ENCODE data around the gene MS4A6A. TPM values are rescaled to one million over a fixed set of nuclear protein-coding genes. Genes with fewer than 3 reads are reported as not detected.
"Not testable (repeated sequence)": the region's sequence is repeated elsewhere in the genome, so short reads cannot be mapped to it uniquely, and the experiment has no call there.

MS4A6A gene
- total and polyA plus RNA-seq, 2 experiments from 2014 or later: 0.83 TPM; not detected in 1

DNA sequence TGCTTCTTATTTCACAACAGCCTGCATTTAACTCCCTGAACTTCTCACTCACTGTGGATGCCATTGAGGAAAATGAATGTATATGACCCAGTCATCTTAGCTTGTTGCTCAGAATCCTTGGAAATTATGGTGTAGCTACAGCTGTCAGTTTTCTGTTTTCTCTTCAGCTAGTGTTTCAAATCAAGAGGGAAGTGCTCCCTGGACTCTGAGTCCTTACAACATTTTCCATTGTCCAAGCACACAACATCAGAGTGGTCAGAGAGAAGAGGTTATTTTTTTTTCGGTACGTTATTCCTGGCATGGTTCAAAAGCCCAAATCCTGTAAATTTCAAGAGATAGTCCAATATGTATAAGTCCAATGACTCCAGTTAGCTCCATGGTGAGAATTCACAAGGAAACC is 23.6 kb downstream of the MS4A6A start:
- Histone ChIP-seq H3K9me3 (ENCODE audit: low read depth) (no peaks in the 10 kb centered on the region), H3K27ac (no peak overlapping the region), H3K4me1 (ENCODE audit: low read depth) (no peaks in the 10 kb centered on the region), H3K27me3 (no peaks in the 10 kb centered on the region), H3K36me3 (no peaks in the 10 kb centered on the region), H3K4me3 (no peak overlapping the region)
- DNase-seq (ENCODE audit: low read depth in 1 of 2, low spot score in 1 of 2): no peak
- no peak for TF ChIP-seq CTCF (IDR thresholded peaks at IDR 0.05; ENCODE audit: low read depth, low read length)

DNA sequence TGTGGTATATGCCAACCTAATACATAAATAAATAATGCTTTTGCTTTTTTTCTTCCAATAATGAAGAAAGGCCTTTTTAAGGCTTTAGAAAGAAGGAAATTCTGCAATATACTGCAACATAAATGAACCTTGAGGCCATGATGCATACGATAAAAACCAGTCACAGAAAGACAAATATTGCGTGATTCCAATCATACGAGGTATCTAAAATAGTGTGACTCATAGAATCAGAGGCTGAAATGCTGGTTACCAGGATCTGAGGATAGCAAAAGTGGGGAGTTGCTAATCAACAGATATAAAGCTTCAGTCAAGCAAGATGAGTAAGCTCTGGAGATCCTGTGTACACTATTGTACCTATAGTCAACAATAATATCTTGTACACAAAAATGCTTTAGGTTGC is 24.2 kb downstream of the MS4A6A start:
- Histone ChIP-seq H3K4me1 (ENCODE audit: low read depth) (no peaks in the 10 kb centered on the region), H3K9me3 (ENCODE audit: low read depth) (no peaks in the 10 kb centered on the region), H3K27ac (no peak overlapping the region), H3K27me3 (no peaks in the 10 kb centered on the region), H3K4me3 (no peak overlapping the region), H3K36me3 (no peaks in the 10 kb centered on the region)
- no peak for DNase-seq (ENCODE audit: low read depth in 1 of 2, low spot score in 1 of 2)
- no peak for TF ChIP-seq CTCF (IDR thresholded peaks at IDR 0.05; ENCODE audit: low read depth, low read length)

GRCh38 chr11:60155931-60156330 is 27.0 kb downstream of the MS4A6A start:
- TF ChIP-seq CTCF (IDR thresholded peaks at IDR 0.05; ENCODE audit: low read depth, low read length): no peak
- Histone ChIP-seq H3K4me3 (no peak overlapping the region), H3K27me3 (no peaks in the 10 kb centered on the region), H3K9me3 (ENCODE audit: low read depth) (no peaks in the 10 kb centered on the region), H3K27ac (no peak overlapping the region), H3K36me3 (no peaks in the 10 kb centered on the region), H3K4me1 (ENCODE audit: low read depth) (no peaks in the 10 kb centered on the region)
- no peak for DNase-seq (ENCODE audit: low read depth in 1 of 2, low spot score in 1 of 2)

DNA sequence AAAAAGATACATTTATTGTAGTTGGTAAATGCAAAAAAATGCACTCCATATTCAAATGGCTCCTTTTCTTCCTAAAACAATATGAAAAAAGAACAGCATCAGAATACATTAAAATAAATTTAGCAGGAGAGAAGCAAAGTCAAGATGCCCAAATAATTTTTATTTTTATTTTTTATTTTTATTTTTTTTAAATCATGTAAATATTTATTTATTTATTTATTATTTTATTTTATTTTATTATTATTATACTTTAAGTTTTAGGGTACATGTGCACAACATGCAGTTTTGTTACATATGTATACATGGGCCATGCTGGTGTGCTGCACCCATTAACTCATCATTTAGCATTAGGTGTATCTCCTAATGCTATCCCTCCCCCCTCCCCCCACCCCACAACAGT is 30.2 kb downstream of the MS4A6A start:
- not testable (repeated sequence) for H3K27me3 ChIP-seq; H3K4me1 ChIP-seq (ENCODE audit: low read depth); DNase-seq (ENCODE audit: low read depth in 1 of 2, low spot score in 1 of 2); H3K4me3 ChIP-seq; H3K9me3 ChIP-seq (ENCODE audit: low read depth); H3K27ac ChIP-seq; H3K36me3 ChIP-seq

GRCh38 chr11:60150279-60150678 is 32.6 kb downstream of the MS4A6A start:
- H3K27me3 ChIP-seq: no peaks in the 10 kb centered on the region
- H3K4me1 ChIP-seq (ENCODE audit: low read depth): no peaks in the 10 kb centered on the region
- no peaks in the 10 kb centered on the region for H3K36me3 ChIP-seq
- H3K9me3 ChIP-seq (ENCODE audit: low read depth): no peaks in the 10 kb centered on the region
- no peak overlapping the region for H3K4me3 ChIP-seq
- DNase-seq (ENCODE audit: low read depth in 1 of 2, low spot score in 1 of 2): no peak
- no peak overlapping the region for H3K27ac ChIP-seq
- no peak for TF ChIP-seq CTCF (IDR thresholded peaks at IDR 0.05; ENCODE audit: low read depth, low read length)

DNA sequence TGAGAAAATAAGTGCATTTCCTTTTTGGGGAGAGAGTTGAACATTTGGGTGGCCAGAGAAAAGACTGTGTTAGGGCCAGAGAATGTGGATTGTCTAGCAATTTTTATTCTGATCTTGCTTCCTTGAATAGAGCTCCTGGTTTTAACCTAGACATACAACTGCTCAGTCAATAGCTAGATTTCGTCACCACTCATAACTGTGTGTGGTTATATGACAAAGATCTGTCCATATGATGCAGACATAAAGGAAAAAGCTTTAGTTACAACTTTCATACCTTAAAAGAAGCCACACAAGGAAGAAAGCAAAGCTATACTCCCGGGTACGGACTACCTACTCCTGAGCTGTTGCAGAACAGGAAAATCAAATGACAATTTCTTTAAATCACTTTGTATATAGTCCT is 37.2 kb downstream of the MS4A6A start:
- DNase-seq (ENCODE audit: low read depth in 1 of 2, low spot score in 1 of 2): no peak
- Histone ChIP-seq H3K36me3 (no peaks in the 10 kb centered on the region), H3K9me3 (ENCODE audit: low read depth) (no peaks in the 10 kb centered on the region), H3K27ac (no peak overlapping the region), H3K27me3 (no peaks in the 10 kb centered on the region), H3K4me3 (no peak overlapping the region), H3K4me1 (ENCODE audit: low read depth) (no peaks in the 10 kb centered on the region)
- no peak for TF ChIP-seq CTCF (IDR thresholded peaks at IDR 0.05; ENCODE audit: low read depth, low read length)
